LoVo (cell line): Measurements from ENCODE around the gene KRT5.
"Not testable (repeated sequence)": the region's sequence is repeated elsewhere in the genome, so short reads cannot be mapped to it uniquely, and the experiment has no call there.

ENCODE experiments used
- DNase-seq: peaks from one replicate; pipeline ENCODE4 v3.0.0-alpha.2; 2016; ENCODE audit warnings: low spot score

KRT5 gene

DNA sequence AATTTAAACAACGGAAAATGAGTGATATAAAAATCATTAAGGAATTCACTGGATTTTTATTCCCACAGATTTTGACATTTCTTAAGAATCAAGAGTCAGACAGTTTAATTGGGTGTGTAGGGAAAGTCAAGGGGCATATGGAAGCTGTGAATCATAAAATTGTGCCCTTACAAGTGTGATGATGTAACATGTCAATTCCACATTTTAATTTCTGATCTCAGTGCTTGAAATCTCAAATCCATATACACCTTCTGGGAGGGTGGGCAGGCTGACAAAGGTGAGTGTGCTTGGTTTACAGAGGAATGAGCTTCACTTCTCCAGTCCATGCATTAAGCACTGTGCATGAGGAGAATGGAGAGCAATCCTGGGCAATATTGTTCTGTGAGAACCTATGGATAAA, 26.1 kb downstream of the KRT5 start:
- DNase-seq, result no peak

DNA sequence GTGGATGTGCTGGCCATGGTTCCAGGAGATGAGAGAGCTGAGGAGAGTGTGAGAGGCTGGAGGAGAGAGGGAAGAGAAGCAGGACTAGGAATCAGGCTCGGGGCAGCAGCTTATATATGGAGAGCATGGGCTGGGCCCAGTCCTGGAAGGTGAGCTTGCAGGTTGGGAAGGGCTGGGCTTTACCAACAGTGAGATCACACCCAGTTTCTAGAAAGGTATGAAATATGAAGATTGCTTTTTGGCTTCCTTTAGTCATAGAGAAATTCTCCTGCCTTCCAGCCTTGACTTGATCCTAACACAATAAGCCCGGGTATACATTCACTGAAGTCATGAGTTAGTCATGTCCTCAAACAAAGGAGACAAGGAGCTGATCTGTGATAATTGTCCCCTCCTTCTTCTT, 27.0 kb downstream of the KRT5 start, which contains the start of gene KRT6A:
TSS of gene KRT6A (minus strand) at position 86 of the 400 bp plus-strand sequence. CDS start at position 17, 69 bp downstream.
- DNase-seq, result no peak

DNA sequence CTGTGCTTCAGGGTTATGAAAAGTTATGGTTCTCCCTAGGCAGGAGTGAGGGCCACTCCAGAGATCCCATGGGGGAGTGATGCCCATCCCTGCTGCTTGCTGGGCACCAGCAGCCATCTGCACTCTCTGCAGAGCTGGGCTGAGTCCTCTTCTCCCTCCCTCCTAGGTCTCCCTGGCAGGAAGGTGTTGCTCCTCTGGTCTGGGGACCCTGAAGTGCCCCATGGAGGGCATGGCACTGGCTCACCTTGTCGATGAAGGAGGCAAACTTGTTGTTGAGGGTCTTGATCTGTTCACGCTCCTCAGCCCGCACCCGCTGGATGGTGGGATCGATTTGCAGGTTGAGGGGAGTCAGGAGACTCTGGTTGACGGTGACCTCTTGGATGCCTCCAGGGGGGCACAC, 27.8 kb downstream of the KRT5 start:
- not testable (repeated sequence) for DNase-seq

- DNase-seq, result not testable (repeated sequence)
Observed at GRCh38 chr12:52491495-52491894, 28.7 kb downstream of the KRT5 start.

GRCh38 chr12:52488736-52489135, 31.5 kb downstream of the KRT5 start:
- DNase-seq, result no peak

DNA sequence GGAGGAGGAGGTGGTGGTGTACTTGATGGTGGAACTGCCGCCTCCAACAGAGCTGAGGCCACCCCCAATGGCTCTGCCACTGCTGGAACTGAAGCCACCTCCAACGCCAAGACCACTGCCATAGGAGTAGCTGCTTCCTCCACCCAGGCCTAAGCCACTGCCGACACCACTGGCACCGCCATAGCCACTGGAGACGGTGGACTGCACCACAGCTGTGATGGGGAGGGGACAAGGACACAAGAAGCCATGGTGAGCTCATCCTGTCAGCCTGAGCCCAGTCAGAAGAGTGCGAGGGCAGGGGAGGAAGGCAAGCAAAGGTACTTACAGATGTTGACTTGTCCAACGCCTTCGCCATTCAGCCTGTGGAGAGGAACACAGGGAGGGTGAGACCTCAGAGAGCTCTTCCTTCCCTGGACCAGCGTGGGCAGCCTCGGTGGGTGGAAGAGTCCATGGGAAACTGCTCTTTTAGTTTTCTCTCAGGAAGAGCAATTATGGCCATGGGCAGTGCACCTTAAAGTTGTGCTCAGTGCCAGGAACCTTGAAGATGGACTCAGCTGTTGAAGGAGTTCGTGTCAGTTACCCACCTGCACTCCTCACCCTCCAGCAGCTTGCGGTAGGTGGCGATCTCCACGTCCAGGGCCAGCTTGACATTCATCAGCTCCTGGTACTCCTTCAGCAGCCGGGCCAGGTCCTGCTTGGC, 32.3 kb downstream of the KRT5 start:
- not testable (repeated sequence) for DNase-seq

- DNase-seq, result no peak
Observed at GRCh38 chr12:52487211-52487610, 33.0 kb downstream of the KRT5 start.

- no peak for DNase-seq
Observed at GRCh38 chr12:52486166-52487105, 33.8 kb downstream of the KRT5 start.

DNA sequence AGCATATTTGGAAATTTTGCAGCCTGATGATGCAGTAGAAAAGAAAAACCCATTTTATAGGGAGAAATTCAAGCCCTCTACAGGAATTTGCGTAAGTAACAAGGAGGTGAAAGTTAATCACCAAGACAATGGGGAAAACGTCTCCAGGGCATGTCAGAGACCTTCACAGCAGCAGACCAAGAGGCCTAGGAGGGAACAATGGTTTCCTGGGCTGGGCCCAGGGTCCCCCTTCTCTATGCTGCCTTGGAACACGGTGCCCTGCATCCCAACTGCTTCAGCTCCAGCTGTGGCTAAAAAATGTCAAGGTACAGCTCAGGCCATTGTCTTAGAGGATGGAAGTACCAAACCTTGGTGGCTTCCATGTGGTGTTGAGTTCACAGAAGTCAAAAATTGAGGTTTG, 40.1 kb downstream of the KRT5 start:
- no peak for DNase-seq

GRCh38 chr12:52477651-52478050, 42.5 kb downstream of the KRT5 start:
- no peak for DNase-seq

DNA sequence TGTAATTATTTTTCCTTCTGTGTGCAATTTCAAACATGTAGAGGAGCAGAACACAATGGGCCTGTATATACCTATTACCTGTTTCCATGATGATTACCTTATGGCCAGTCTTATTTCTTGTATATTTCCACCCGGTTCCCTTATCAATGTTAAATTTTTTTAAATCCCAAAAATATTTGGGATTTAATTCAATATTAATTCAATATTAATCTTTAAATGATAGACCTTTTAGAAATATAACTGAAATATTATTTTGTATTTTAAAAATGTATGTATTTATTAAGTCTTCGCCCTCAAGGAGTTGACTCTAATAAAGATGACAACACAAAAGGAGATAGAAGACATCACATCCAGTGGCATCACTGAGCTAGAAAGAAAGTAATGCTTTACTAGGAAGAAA, 46.0 kb downstream of the KRT5 start:
- no peak for DNase-seq

DNA sequence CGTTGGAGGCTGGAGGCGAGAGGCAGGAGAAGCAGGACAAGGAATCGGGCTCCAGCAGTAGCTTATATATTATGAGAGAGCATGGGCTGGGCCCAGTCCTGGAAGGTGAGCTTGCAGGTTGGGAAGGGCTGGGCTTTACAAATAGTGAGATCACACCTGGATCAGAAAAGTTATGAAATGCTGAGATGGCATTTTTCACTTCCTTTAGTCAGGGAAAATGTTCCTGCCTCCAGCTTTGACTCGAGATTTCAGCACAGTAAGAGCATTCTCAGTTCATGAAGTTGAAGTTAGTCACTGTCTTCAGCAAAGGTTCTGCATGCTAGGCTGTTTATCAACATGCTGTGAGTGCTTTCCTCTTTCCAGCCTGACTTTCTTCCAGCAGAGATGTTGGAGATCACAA, 46.4 kb downstream of the KRT5 start, which contains the start of gene KRT6C:
TSS of gene KRT6C (minus strand) at position 38 of the 400 bp plus-strand sequence. CDS start 68 bp downstream, outside the sequence.
- no peak for DNase-seq

DNA sequence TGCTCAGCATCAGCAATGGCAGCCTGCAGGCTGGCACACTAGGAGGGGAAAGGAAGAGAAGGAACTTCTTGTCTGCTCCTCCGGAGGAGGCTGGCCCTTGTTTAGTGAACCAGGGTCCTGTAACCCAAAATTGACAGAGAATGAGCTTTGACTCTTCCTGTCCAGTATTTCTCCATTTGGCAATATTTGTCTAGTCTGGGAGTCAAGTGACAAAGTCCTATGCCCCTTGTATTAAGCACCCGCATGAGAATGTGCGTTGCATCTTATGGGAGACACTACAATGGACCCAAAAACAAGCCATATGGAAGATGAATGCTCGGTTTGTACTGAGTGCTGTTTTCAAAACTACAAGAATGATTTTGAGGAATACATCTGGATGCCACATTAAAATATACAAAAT, 50.3 kb downstream of the KRT5 start:
- no peak for DNase-seq

DNA sequence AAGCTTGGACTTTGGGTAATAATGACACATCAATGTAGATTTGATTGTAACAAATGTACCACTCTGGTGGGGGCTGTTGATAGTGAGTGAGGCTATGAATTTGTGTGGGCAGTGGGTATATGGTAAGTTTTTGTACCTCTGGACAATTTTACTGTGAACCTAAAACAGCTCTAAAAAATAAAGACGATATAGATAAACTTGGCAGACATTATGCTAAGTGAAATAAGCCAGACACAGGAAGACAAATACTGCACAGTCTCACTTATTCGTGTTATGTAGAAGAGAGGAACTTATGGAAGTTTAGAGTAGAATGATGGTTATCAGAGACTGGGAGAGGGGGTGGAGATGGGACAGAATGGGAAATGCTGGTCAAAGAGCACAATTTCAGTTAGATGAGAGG, 55.3 kb downstream of the KRT5 start:
- DNase-seq, result no peak
